Measurements from ENCODE around the gene MAD1L1. TPM values are rescaled to one million over a fixed set of nuclear protein-coding genes. Genes with fewer than 3 reads are reported as not detected.

Gene MAD1L1
- total and polyA plus RNA-seq, 2 of the 13 experiments (the other 11 are each of a cell fraction or from before 2014, with no cell fraction given) = 17.4 to 64.7 TPM

DNA sequence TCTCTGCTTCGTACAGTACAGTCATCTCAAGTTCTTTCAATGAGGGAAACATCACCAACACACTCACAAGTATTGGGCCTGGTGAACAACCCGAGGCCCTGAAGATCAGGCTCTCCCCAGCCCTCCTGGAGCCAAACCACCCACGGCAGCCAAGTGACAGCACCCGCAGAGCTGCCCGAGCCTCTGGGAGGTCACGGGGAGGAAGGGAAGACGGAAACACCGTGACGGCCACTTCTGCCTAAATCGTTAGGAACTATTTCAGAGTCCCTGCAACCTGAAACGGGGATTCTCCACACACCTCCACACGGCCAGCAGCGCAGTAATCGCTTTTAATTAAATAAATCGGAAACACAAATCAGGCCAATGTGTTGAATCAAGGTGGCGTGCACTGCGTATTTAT, 222.6 kb downstream of the MAD1L1 start (continued):
- TF ChIP-seq ZNF318 (CRISPR knock-in tag; IDR thresholded peaks at IDR 0.05) = no peak
- TF ChIP-seq, protein P1, sequence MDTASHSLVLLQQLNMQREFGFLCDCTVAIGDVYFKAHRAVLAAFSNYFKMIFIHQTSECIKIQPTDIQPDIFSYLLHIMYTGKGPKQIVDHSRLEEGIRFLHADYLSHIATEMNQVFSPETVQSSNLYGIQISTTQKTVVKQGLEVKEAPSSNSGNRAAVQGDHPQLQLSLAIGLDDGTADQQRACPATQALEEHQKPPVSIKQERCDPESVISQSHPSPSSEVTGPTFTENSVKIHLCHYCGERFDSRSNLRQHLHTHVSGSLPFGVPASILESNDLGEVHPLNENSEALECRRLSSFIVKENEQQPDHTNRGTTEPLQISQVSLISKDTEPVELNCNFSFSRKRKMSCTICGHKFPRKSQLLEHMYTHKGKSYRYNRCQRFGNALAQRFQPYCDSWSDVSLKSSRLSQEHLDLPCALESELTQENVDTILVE (CRISPR knock-in tag; IDR thresholded peaks at IDR 0.05) = no peak
- no peak for TF ChIP-seq ZNF777 (CRISPR knock-in tag; IDR thresholded peaks at IDR 0.05)
- no peak for TF ChIP-seq ZNF543 (CRISPR knock-in tag; IDR thresholded peaks at IDR 0.05)
- no peak for TF ChIP-seq KMT2B (CRISPR knock-in tag; IDR thresholded peaks at IDR 0.05)

Measured in HepG2 (cell line).